ENCODE results near the gene ACBD4. TPM values are rescaled to one million over a fixed set of nuclear protein-coding genes. Genes with fewer than 3 reads are reported as not detected.

Gene ACBD4
- total RNA-seq, 4 donors from 2014 or later = 1.7 to 6.9 (median 4.5) TPM

DNA sequence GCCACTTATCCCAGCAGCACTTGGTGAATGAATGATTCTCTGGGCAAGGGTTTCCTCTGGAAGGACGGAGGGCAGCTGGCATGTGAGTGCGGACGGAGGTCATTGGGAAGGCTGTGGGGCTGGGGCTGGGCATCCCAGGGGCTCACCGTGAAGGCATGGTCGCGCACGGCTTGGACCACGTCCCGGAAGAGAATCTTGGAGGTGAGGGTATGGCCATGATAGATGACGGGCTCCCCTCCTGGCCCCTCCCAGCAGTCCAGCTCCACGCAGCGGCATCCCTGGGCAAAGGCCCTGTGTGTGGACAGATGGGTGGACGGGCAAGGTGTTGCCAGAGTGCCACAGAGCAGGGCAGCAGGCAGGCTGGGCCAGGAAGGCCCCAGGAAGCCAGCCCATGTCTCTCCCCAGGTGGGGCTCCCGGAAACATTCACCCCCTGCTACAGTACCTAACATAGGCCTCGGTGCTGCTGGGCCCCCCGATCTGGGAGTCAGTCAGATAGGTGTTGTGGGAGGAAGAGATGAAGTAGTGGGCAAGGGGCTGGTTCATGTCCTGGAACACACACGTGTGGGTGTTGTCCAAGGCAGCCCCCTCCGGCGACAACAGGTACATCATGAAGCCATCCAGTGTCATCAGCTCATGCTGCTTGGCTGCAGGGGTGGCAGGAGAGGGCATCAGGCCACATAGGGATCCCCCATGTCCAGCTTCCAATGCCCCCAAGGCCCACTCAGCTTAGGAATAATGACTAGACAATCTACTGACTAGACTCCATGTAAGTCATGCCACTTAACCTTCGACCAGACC is 17.4 kb upstream of the ACBD4 start:
- Histone ChIP-seq H3K4me1 (peaks cover 3 to 14% (median 5%) of the 10 kb centered on the region in 3 donors), H3K4me3 (no peak overlapping the region), H3K36me3 (peaks cover 3 to 65% (median 6%) of the 10 kb centered on the region in 3 donors), H3K9me3 (no peaks in the 10 kb centered on the region), H3K27ac (no peak overlapping the region), H3K27me3 (no peaks in the 10 kb centered on the region)
- no peak for TF ChIP-seq CTCF (IDR thresholded peaks at IDR 0.05)
- TF ChIP-seq POLR2A (IDR thresholded peaks at IDR 0.05) = no peak
- DNase-seq = no peak
- intact Hi-C loops (cut with DNase I) = no loop called here
- WGBS, 2 donors = 75 to 93% methylated on average over 5 to 8 of the region's 20 CpGs

DNA sequence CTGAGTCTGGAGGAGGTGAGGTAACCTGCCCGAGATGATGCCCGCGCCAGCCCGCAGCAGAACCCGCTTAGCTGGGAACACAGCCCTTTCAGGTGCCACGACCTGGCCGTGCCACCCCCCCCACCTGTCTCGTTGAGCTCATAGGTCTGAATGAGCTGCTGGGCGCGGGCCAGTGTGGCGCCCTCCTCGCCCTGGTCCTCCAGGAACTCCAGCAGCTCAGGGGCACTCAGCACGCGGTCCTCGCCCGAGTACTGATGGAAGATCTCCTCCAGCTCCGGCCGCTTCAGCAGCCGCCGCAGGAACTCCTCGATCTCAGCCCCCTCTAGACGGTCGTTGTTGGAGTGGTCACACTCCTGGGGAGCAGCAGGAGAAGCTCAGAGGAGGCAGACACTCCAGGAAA is 16.8 kb upstream of the ACBD4 start:
- peaks cover 10 to 21% (median 12%) of the 10 kb centered on the region in 3 donors for H3K4me1 ChIP-seq
- 82 to 84% methylated on average over 3 to 15 of the region's 23 CpGs for WGBS, 2 donors
- intact Hi-C loops (cut with DNase I) = no loop called here
- H3K9me3 ChIP-seq = no peaks in the 10 kb centered on the region
- H3K4me3 ChIP-seq = no peak overlapping the region
- no peak for TF ChIP-seq POLR2A (IDR thresholded peaks at IDR 0.05)
- TF ChIP-seq CTCF (IDR thresholded peaks at IDR 0.05) = no peak
- H3K27ac ChIP-seq = no peak overlapping the region
- no peak for DNase-seq
- H3K27me3 ChIP-seq = no peaks in the 10 kb centered on the region
- H3K36me3 ChIP-seq = peaks cover 3 to 58% (median 6%) of the 10 kb centered on the region in 3 donors

GRCh38 chr17:45119964-45120363 is 15.5 kb upstream of the ACBD4 start:
- TF ChIP-seq CTCF (IDR thresholded peaks at IDR 0.05) = no peak
- TF ChIP-seq POLR2A (IDR thresholded peaks at IDR 0.05) = no peak
- H3K27me3 ChIP-seq = no peaks in the 10 kb centered on the region
- no peaks in the 10 kb centered on the region for H3K9me3 ChIP-seq
- 82% methylated on average over 3 to 7 of the region's 8 CpGs for WGBS, 2 donors
- no peak overlapping the region for H3K4me3 ChIP-seq
- no peak overlapping the region for H3K27ac ChIP-seq
- intact Hi-C loops (cut with DNase I) = no loop called here
- peaks cover 19 to 34% (median 23%) of the 10 kb centered on the region in 3 donors for H3K4me1 ChIP-seq
- DNase-seq = no peak
- H3K36me3 ChIP-seq = peaks cover 3 to 46% (median 6%) of the 10 kb centered on the region in 3 donors

- no peak overlapping the region for H3K27ac ChIP-seq
- no peaks in the 10 kb centered on the region for H3K27me3 ChIP-seq
- H3K4me1 ChIP-seq = peaks cover 23 to 38% (median 24%) of the 10 kb centered on the region in 3 donors
- no peak overlapping the region for H3K4me3 ChIP-seq
- no peaks in the 10 kb centered on the region for H3K9me3 ChIP-seq
- no CpG with 5 or more reads among the region's 22 CpGs for WGBS, 2 donors
- peaks cover under 1 to 42% (median 6%) of the 10 kb centered on the region in 3 donors for H3K36me3 ChIP-seq
- intact Hi-C loops (cut with DNase I) = no loop called here
- TF ChIP-seq POLR2A (IDR thresholded peaks at IDR 0.05) (no peak), CTCF (IDR thresholded peaks at IDR 0.05) (no peak)
- DNase-seq = no peak
Measured at GRCh38 chr17:45120558-45120957, 14.9 kb upstream of the ACBD4 start.

DNA sequence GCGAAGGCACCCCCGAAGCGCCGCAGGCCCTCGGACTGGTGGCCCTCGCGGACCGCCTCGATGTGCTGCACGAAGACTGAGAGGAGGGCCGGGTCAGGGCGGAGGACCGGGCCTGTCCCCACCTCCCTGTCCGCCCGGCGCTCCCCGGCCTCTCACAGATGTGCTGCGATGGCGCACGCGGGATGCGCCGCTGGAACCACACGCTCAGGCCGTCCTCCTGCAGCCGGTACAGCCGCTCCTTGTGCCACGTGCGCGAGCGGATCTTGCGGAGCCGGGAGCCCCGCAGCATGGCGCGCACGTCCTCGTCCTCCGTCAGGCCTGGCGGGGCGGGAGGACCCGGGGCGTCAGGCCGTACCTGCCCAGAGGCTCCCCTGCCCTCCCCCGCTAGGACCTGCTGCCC is 14.4 kb upstream of the ACBD4 start:
- peaks cover 0 to 42% (median 6%) of the 10 kb centered on the region in 3 donors for H3K36me3 ChIP-seq
- no peak overlapping the region for H3K4me3 ChIP-seq
- intact Hi-C loops (cut with DNase I) = no loop called here
- no peak overlapping the region for H3K27ac ChIP-seq
- no CpG with 5 or more reads among the region's 45 CpGs for WGBS, 2 donors
- peaks cover 23 to 38% (median 25%) of the 10 kb centered on the region in 3 donors for H3K4me1 ChIP-seq
- no peaks in the 10 kb centered on the region for H3K9me3 ChIP-seq
- H3K27me3 ChIP-seq = no peaks in the 10 kb centered on the region
- TF ChIP-seq CTCF (IDR thresholded peaks at IDR 0.05) = no peak
- no peak for TF ChIP-seq POLR2A (IDR thresholded peaks at IDR 0.05)
- DNase-seq = no peak

Data from esophagus squamous epithelium (tissue), 5 donors.